Muscle of leg (tissue), 11 donors: ENCODE results near the gene RPS27A. TPM values are rescaled to one million over a fixed set of nuclear protein-coding genes. Genes with fewer than 3 reads are reported as not detected.
A peak's percentile ranks its signal among the peaks of the same experiment; 100 is the strongest.
"Not testable (repeated sequence)": the region's sequence is repeated elsewhere in the genome, so short reads cannot be mapped to it uniquely, and the experiment has no call there.

Source experiments
- DNase-seq: peaks from one replicate; pipeline ENCODE4 v3.0.0; 2013
- H3K27ac ChIP-seq: one replicate; pipeline ENCODE4 v1.5.1; 2013; ENCODE audit warnings: mild to moderate bottlenecking, low read length, control low read depth
- H3K27me3 ChIP-seq: one replicate; pipeline ENCODE4 v1.6.1; 2013; ENCODE audit warnings: low read length; ENCODE audit not compliant: control insufficient read depth, insufficient read depth
- H3K36me3 ChIP-seq: one replicate; pipeline ENCODE4 v1.6.1; 2013; ENCODE audit warnings: low read length; ENCODE audit not compliant: control insufficient read depth, insufficient read depth
- H3K4me1 ChIP-seq: one replicate; pipeline ENCODE4 v1.6.1; 2013; ENCODE audit warnings: low read length; ENCODE audit not compliant: control insufficient read depth, insufficient read depth
- H3K4me3 ChIP-seq: one replicate; pipeline ENCODE4 v1.5.1; 2013; ENCODE audit warnings: low read length, control low read depth
- H3K9me3 ChIP-seq: replicated peaks from 2 replicates; pipeline ENCODE4 v1.6.1; 2013; ENCODE audit warnings: low read depth, low read length; ENCODE audit not compliant: control insufficient read depth
- WGBS: methylation state at CpG from one replicate; pipeline ENCODE4 v1.1.5; 2013; ENCODE audit warnings: missing lambda C conversion rate; ENCODE audit not compliant: insufficient coverage; 5-methylcytosine and 5-hydroxymethylcytosine counted together
- polyA plus RNA-seq, 8 donors: library from polyadenylated mRNA; unstranded; fragments of 120-200 nt; gene quantifications; one replicate each; pipeline versions ENCODE4 v1.2.1 to v1.2.3, GENCODE V29; 2013; ENCODE audit warnings: inconsistent platforms in 1 of 8, low replicate concordance in 1 of 8; ENCODE audit not compliant: insufficient read length in 8 of 8, insufficient read depth in 1 of 8
- total RNA-seq: library from RNA; stranded (reverse); fragments of 120-200 nt; gene quantifications from one replicate; pipeline ENCODE4 v1.2.4, GENCODE V29; 2013

RPS27A gene
- total and polyA plus RNA-seq, 9 donors, result 2,013 to 3,214 (median 2,296) TPM

GRCh38 chr2:55232863-55233657 is 572 bp downstream of the RPS27A start:
- Histone ChIP-seq H3K4me3 (peak overlapping the region; percentile 94), H3K4me1 (peaks cover 11% of the 10 kb centered on the region), H3K36me3 (peaks cover 29% of the 10 kb centered on the region), H3K27me3 (no peaks in the 10 kb centered on the region), H3K9me3 (no peaks in the 10 kb centered on the region), H3K27ac (peak overlapping the region; percentile 98)
- DNase-seq, result peak; percentile 46
- WGBS, result 7% methylated on average over 25 of the region's 33 CpGs

GRCh38 chr2:55233658-55233940 is 1.1 kb downstream of the RPS27A start:
- H3K36me3 ChIP-seq, result peaks cover 30% of the 10 kb centered on the region
- H3K9me3 ChIP-seq, result no peaks in the 10 kb centered on the region
- peaks cover 11% of the 10 kb centered on the region for H3K4me1 ChIP-seq
- WGBS, result 100% methylated on average over 2 of the region's 7 CpGs
- no peak overlapping the region for H3K27ac ChIP-seq
- H3K4me3 ChIP-seq, result peak overlapping the region; percentile 94
- no peaks in the 10 kb centered on the region for H3K27me3 ChIP-seq
- no peak for DNase-seq

- no CpG with 5 or more reads among the region's 3 CpGs for WGBS
- Histone ChIP-seq H3K36me3 (peaks cover 32% of the 10 kb centered on the region), H3K27me3 (no peaks in the 10 kb centered on the region), H3K4me1 (peaks cover 11% of the 10 kb centered on the region), H3K9me3 (no peaks in the 10 kb centered on the region), H3K27ac (no peak overlapping the region), H3K4me3 (no peak overlapping the region)
- no peak for DNase-seq
These were observed 3.4 kb downstream of the RPS27A start for GRCh38 chr2:55235724-55236538.

GRCh38 chr2:55236992-55237543 is 4.6 kb downstream of the RPS27A start:
- no peak for DNase-seq
- Histone ChIP-seq H3K9me3 (no peaks in the 10 kb centered on the region), H3K27ac (no peak overlapping the region), H3K4me1 (peaks cover 11% of the 10 kb centered on the region), H3K27me3 (no peaks in the 10 kb centered on the region), H3K4me3 (no peak overlapping the region), H3K36me3 (peaks cover 32% of the 10 kb centered on the region)
- no CpG with 5 or more reads among the region's 2 CpGs for WGBS

- no peaks in the 10 kb centered on the region for H3K4me1 ChIP-seq
These were observed 7.3 kb downstream of the RPS27A start for GRCh38 chr2:55239656-55240222.

GRCh38 chr2:55241582-55241981 is 9.1 kb downstream of the RPS27A start:
- H3K27me3 ChIP-seq, H3K27ac ChIP-seq, H3K9me3 ChIP-seq, DNase-seq, H3K4me3 ChIP-seq, H3K4me1 ChIP-seq: not testable (repeated sequence)
- 93% methylated on average over 6 of the region's 8 CpGs for WGBS
- peaks cover 14% of the 10 kb centered on the region for H3K36me3 ChIP-seq

More at GRCh38 chr2:55239656-55240222, 7.3 kb downstream of the RPS27A start:
- Histone ChIP-seq H3K4me3 (no peak overlapping the region), H3K27ac (no peak overlapping the region), H3K27me3 (no peaks in the 10 kb centered on the region), H3K9me3 (no peaks in the 10 kb centered on the region), H3K36me3 (peaks cover 22% of the 10 kb centered on the region)
- no CpG with 5 or more reads among the region's 4 CpGs for WGBS
- DNase-seq, result no peak

- WGBS, result no CpG with 5 or more reads among the region's 1 CpG
- H3K4me3 ChIP-seq, result no peak overlapping the region
- peaks cover 20% of the 10 kb centered on the region for H3K36me3 ChIP-seq
- no peak for DNase-seq
- H3K4me1 ChIP-seq, result no peaks in the 10 kb centered on the region
- no peaks in the 10 kb centered on the region for H3K27me3 ChIP-seq
- no peak overlapping the region for H3K27ac ChIP-seq
- no peaks in the 10 kb centered on the region for H3K9me3 ChIP-seq
These were observed 10.1 kb downstream of the RPS27A start for GRCh38 chr2:55242617-55243016.

- Histone ChIP-seq H3K27me3 (no peaks in the 10 kb centered on the region), H3K27ac (no peak overlapping the region), H3K4me3 (no peak overlapping the region), H3K36me3 (peaks cover 25% of the 10 kb centered on the region), H3K9me3 (no peaks in the 10 kb centered on the region), H3K4me1 (no peaks in the 10 kb centered on the region)
- no peak for DNase-seq
- 86% methylated on average over 1 of the region's 5 CpGs for WGBS
These were observed 12.9 kb downstream of the RPS27A start for GRCh38 chr2:55245411-55245810.

- no peak for DNase-seq
- no peak overlapping the region for H3K27ac ChIP-seq
- no peaks in the 10 kb centered on the region for H3K27me3 ChIP-seq
- no peaks in the 10 kb centered on the region for H3K9me3 ChIP-seq
- H3K36me3 ChIP-seq, result peaks cover 28% of the 10 kb centered on the region
- 96% methylated on average over 5 of the region's 5 CpGs for WGBS
- no peak overlapping the region for H3K4me3 ChIP-seq
- H3K4me1 ChIP-seq, result no peaks in the 10 kb centered on the region
These were observed 14.5 kb downstream of the RPS27A start for GRCh38 chr2:55247025-55247424.

- Histone ChIP-seq H3K4me3 (no peak overlapping the region), H3K4me1 (no peaks in the 10 kb centered on the region), H3K27ac (no peak overlapping the region), H3K36me3 (peaks cover 28% of the 10 kb centered on the region), H3K27me3 (no peaks in the 10 kb centered on the region), H3K9me3 (no peaks in the 10 kb centered on the region)
- DNase-seq, result no peak
- WGBS, result no CpG with 5 or more reads among the region's 3 CpGs
These were observed 20.3 kb downstream of the RPS27A start for GRCh38 chr2:55252832-55253231.
